ENCODE data around the gene AXDND1.
A peak's percentile ranks its signal among the peaks of the same experiment; 100 is the strongest.

AXDND1 gene

GRCh38 chr1:179591592-179592580 lies 226.1 kb downstream of the AXDND1 start, which contains the start of gene TDRD5:
TSS of gene TDRD5 (plus strand) at chr1:179591832. CDS start at chr1:179592616, 784 bp downstream.
- 0 out of 2 replicates have a peak, but pooled peaks have one; percentile 14 for TF ChIP-seq MAX (IDR thresholded peaks at IDR 0.05)
- no peak for TF ChIP-seq FOXM1 (IDR thresholded peaks at IDR 0.05; ENCODE audit: borderline replicate concordance, low read depth)

GRCh38 chr1:179598631-179599030 lies 232.9 kb downstream of the AXDND1 start:
- no peak for TF ChIP-seq REST (IDR thresholded peaks at IDR 0.05; ENCODE audit: low read depth)
- TF ChIP-seq TCF12 (IDR thresholded peaks at IDR 0.05; ENCODE audit: low read depth): no peak
- TF ChIP-seq CREB1 (IDR thresholded peaks at IDR 0.05; ENCODE audit: low read depth): no peak
- no peak for TF ChIP-seq YY1 (IDR thresholded peaks at IDR 0.05; ENCODE audit: low read depth)
- no peak for TF ChIP-seq TEAD4 (IDR thresholded peaks at IDR 0.05)
- TF ChIP-seq TAF1 (IDR thresholded peaks at IDR 0.05; ENCODE audit: low read depth): no peak
- no peak for TF ChIP-seq EGR1 (IDR thresholded peaks at IDR 0.05)
- no peak for TF ChIP-seq ZBTB7A (IDR thresholded peaks at IDR 0.05; ENCODE audit: low read depth)
- no peak for TF ChIP-seq USF1 (IDR thresholded peaks at IDR 0.05)
- TF ChIP-seq MAX (IDR thresholded peaks at IDR 0.05): no peak
- TF ChIP-seq NFIC (IDR thresholded peaks at IDR 0.05): no peak
- no peak for TF ChIP-seq CEBPB (IDR thresholded peaks at IDR 0.05)
- TF ChIP-seq RAD21 (IDR thresholded peaks at IDR 0.05; ENCODE audit: low read depth): no peak
- no peak for TF ChIP-seq EP300 (IDR thresholded peaks at IDR 0.05; ENCODE audit: borderline replicate concordance)

GRCh38 chr1:179599623-179600249 lies 234.0 kb downstream of the AXDND1 start:
- TF ChIP-seq FOXM1 (IDR thresholded peaks at IDR 0.05; ENCODE audit: borderline replicate concordance, low read depth) (no peak), EGR1 (IDR thresholded peaks at IDR 0.05) (no peak), ZBTB7A (IDR thresholded peaks at IDR 0.05; ENCODE audit: low read depth) (no peak), MAX (IDR thresholded peaks at IDR 0.05) (no peak), TAF1 (IDR thresholded peaks at IDR 0.05; ENCODE audit: low read depth) (no peak), EP300 (IDR thresholded peaks at IDR 0.05; ENCODE audit: borderline replicate concordance) (no peak), CREB1 (IDR thresholded peaks at IDR 0.05; ENCODE audit: low read depth) (no peak), TCF12 (IDR thresholded peaks at IDR 0.05; ENCODE audit: low read depth) (no peak), CEBPB (IDR thresholded peaks at IDR 0.05) (no peak), YY1 (IDR thresholded peaks at IDR 0.05; ENCODE audit: low read depth) (no peak), TEAD4 (IDR thresholded peaks at IDR 0.05) (peak; percentile 38; the same call in 1 of the 2 replicates), RAD21 (IDR thresholded peaks at IDR 0.05; ENCODE audit: low read depth) (peak; percentile 58), NFIC (IDR thresholded peaks at IDR 0.05) (no peak), USF1 (IDR thresholded peaks at IDR 0.05) (no peak), REST (IDR thresholded peaks at IDR 0.05; ENCODE audit: low read depth) (no peak)

- TF ChIP-seq RAD21 (IDR thresholded peaks at IDR 0.05; ENCODE audit: low read depth) (no peak), REST (IDR thresholded peaks at IDR 0.05; ENCODE audit: low read depth) (no peak), MAX (IDR thresholded peaks at IDR 0.05) (no peak), TEAD4 (IDR thresholded peaks at IDR 0.05) (no peak), USF1 (IDR thresholded peaks at IDR 0.05) (no peak), EP300 (IDR thresholded peaks at IDR 0.05; ENCODE audit: borderline replicate concordance) (no peak), ZBTB7A (IDR thresholded peaks at IDR 0.05; ENCODE audit: low read depth) (no peak), YY1 (IDR thresholded peaks at IDR 0.05; ENCODE audit: low read depth) (no peak), EGR1 (IDR thresholded peaks at IDR 0.05) (no peak), FOXM1 (IDR thresholded peaks at IDR 0.05; ENCODE audit: borderline replicate concordance, low read depth) (no peak), CREB1 (IDR thresholded peaks at IDR 0.05; ENCODE audit: low read depth) (no peak), NFIC (IDR thresholded peaks at IDR 0.05) (no peak), TAF1 (IDR thresholded peaks at IDR 0.05; ENCODE audit: low read depth) (no peak), CEBPB (IDR thresholded peaks at IDR 0.05) (no peak), TCF12 (IDR thresholded peaks at IDR 0.05; ENCODE audit: low read depth) (no peak)
Measured at GRCh38 chr1:179601093-179601492, 235.3 kb downstream of the AXDND1 start.

Data from Ishikawa (cell line).